Heart right ventricle (tissue), 16 donors: ENCODE results near the gene PLB1. TPM values are rescaled to one million over a fixed set of nuclear protein-coding genes. Genes with fewer than 3 reads are reported as not detected.
A peak's percentile ranks its signal among the peaks of the same experiment; 100 is the strongest.

Source experiments
- ATAC-seq, 8 donors: fragments of 200-7000 bp; cut with Tn5 transposase; one replicate each; pipeline ENCODE4 v1.9.1; 2020; ENCODE audit warnings: mild to moderate bottlenecking in 8 of 8, moderate library complexity in 8 of 8, moderate number of reproducible peaks in 1 of 8
- DNase-seq, 2 donors: peaks; one replicate each; pipeline ENCODE4 v3.0.0-alpha.2; 2020
- H3K27ac ChIP-seq, 10 donors: fragments of 200-600 bp; sonication (generic) in 2 of 10; one replicate each; pipeline versions ENCODE4 v1.5.0 to v1.8.0; 2020 to 2022; ENCODE audit warnings: mild to moderate bottlenecking in 3 of 10
- H3K27me3 ChIP-seq, 7 donors: fragments of 200-600 bp; one replicate each; pipeline ENCODE4 v1.8.0; 2021 to 2022; ENCODE audit warnings: mild to moderate bottlenecking in 2 of 7
- H3K36me3 ChIP-seq, 9 donors: fragments of 200-600 bp; sonication (generic) in 1 of 9; one replicate each; pipeline versions ENCODE4 v1.5.0 to v1.8.0; 2020 to 2022; ENCODE audit warnings: mild to moderate bottlenecking in 2 of 9
- H3K4me1 ChIP-seq, 9 donors: fragments of 200-600 bp; sonication (generic) in 1 of 9; one replicate each; pipeline versions ENCODE4 v1.5.0 to v1.8.0; 2020 to 2022; ENCODE audit warnings: mild to moderate bottlenecking in 4 of 9
- H3K4me3 ChIP-seq, 10 donors: fragments of 200-600 bp; sonication (generic) in 2 of 10; one replicate each; pipeline versions ENCODE4 v1.5.0 to v1.8.0; 2020 to 2022; ENCODE audit warnings: mild to moderate bottlenecking in 7 of 10, moderate library complexity in 2 of 10
- H3K9me3 ChIP-seq, 11 donors: fragments of 200-600 bp in 10 of 11; sonication (generic) in 2 of 11; one replicate each; pipeline versions ENCODE4 v1.5.0 to v1.8.0; 2013 to 2022; ENCODE audit warnings: mild to moderate bottlenecking in 2 of 11, control low read depth in 1 of 11, moderate library complexity in 1 of 11
- WGBS, 2 donors: extraction: QIAGEN DNeasy Blood & Tissue Kit; methylation state at CpG; one replicate each; pipeline ENCODE4 v1.1.7; 2013; ENCODE audit warnings: inconsistent platforms in 1 of 2; 5-methylcytosine and 5-hydroxymethylcytosine counted together
- intact Hi-C, 10 donors: fragments of 100-400 bp; cut with DNase I; formaldehyde crosslinking; loops; one replicate each; pipeline versions ENCODE4 v1.11.1 to v1.14.2; 2022
- polyA plus RNA-seq, 2 donors: library from polyadenylated mRNA; stranded (reverse); fragments of 200-250 nt; gene quantifications; one replicate each; pipeline ENCODE4 v1.2.3, GENCODE V29; 2013
- total RNA-seq, 10 donors: library from RNA; stranded (reverse); fragmentation: NEBNext Ultra II Directional in 3 of 10; extraction: Animal tissue kit (Norgen Biotek cat#: 25700) in 3 of 10; gene quantifications; one replicate each; pipeline versions ENCODE4 v1.2.1 to v1.2.4, GENCODE V29; 2021 to 2023
- TF ChIP-seq, protein P1 (sequence below), 9 donors: fragments of 200-600 bp; sonication (generic) in 2 of 9; IDR thresholded peaks; one replicate each; pipeline versions ENCODE4 v1.5.0 to v1.8.0; 2021 to 2022; ENCODE audit warnings: antibody characterized with exemption in 9 of 9, mild to moderate bottlenecking in 5 of 9, moderate library complexity in 1 of 9
- donor health status: Arrhythmogenic right ventricular cardiomyopathy.
- donor health status: ischemic (EF 13 %, LVEDD 7.1; RV severe dilation, severe dysfunction).
- donor health status: healthy with polysubstance abuse.
- donor health status: DM: no; HTN: yes; CAD: no.
- donor health status: DM: no; HTN: no; CAD: no.
- donor health status: ischemic (EF 25% LVEDD 6.9; RV normal size, moderate dysfunction).
- donor health status: ischemic (EF 25% LVEDD 5.7; RV mildly dilated, moderate dysfunction).
- donor health status: healthy.
- donor health status: DM: yes; HTN: yes; CAD: no.
- donor health status: Ischemic cardiomyopathy.
- donor health status: ischemic (EF 35%, LVEDD 5.7; RV mildly dilated, moderate dysfunction).
- donor health status: nonischemic (EF 11% LVEDD 7.7; RV severe dilation, severe dysfunction).
- donor health status: DM: yes; HTN: yes; CAD: no.
- donor health status: PGD.
- donor health status: ischemic (EF 29% LVEDD 5.4; RV normal size, mild dysfunction).
- donor health status: nonischemic (EF 23%, LVEDD 6.1; RV moderate dilation, normal function).

Gene PLB1
- total and polyA plus RNA-seq, 12 donors: 0.34 to 6.1 (median 1.4) TPM

DNA sequence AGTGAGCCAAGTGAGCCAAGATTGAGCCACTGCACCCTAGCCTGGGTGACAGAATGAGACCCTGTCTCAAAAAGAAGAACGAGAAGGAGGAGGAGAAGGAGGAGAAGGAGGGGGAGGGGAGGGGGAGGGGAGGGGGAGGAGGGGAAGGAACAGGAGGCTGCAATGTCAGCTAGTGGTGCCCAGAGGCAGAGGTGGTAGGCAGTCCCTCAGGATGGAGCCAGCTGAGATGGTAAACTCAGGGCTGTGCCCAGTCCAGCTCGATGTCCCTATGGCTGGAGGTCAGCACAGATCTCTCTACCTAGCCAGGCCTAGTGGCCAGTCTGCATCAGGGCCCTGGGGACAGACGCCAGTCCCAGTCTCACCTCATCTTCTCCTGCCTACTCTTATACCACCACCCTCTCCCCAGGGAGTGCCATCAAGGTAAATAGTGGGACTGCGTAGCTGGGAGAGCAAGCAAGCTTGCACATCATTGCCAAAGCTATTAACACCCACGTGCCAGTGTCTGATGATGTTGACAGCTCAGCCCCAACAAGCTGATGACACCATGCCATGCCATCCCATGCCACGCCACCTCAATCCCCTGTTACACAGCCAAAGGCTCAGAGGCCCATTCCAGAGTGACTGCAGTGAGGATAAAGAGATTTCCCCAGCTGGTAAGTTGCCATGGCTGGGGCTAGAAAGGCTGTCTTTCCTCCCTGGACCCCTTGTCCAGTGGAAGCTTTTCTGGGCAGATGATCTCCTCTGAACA lies 7.6 kb upstream of the PLB1 start:
- Histone ChIP-seq H3K27ac (no peak overlapping the region), H3K9me3 (no peaks in the 10 kb centered on the region), H3K36me3 (no peaks in the 10 kb centered on the region), H3K4me1 (no peaks in the 10 kb centered on the region), H3K4me3 (no peak overlapping the region), H3K27me3 (no peaks in the 10 kb centered on the region)
- TF ChIP-seq, protein P1, sequence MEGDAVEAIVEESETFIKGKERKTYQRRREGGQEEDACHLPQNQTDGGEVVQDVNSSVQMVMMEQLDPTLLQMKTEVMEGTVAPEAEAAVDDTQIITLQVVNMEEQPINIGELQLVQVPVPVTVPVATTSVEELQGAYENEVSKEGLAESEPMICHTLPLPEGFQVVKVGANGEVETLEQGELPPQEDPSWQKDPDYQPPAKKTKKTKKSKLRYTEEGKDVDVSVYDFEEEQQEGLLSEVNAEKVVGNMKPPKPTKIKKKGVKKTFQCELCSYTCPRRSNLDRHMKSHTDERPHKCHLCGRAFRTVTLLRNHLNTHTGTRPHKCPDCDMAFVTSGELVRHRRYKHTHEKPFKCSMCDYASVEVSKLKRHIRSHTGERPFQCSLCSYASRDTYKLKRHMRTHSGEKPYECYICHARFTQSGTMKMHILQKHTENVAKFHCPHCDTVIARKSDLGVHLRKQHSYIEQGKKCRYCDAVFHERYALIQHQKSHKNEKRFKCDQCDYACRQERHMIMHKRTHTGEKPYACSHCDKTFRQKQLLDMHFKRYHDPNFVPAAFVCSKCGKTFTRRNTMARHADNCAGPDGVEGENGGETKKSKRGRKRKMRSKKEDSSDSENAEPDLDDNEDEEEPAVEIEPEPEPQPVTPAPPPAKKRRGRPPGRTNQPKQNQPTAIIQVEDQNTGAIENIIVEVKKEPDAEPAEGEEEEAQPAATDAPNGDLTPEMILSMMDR (IDR thresholded peaks at IDR 0.05): no peak
- intact Hi-C loops: no loop called here
- ATAC-seq (no peak), DNase-seq (no peak)
- 80 to 86% methylated on average over 6 of the region's 6 CpGs for WGBS, 2 donors

- Histone ChIP-seq H3K36me3 (no peaks in the 10 kb centered on the region), H3K27ac (no peak overlapping the region), H3K9me3 (no peaks in the 10 kb centered on the region), H3K4me1 (no peaks in the 10 kb centered on the region), H3K27me3 (no peaks in the 10 kb centered on the region), H3K4me3 (no peak overlapping the region)
- no peak for DNase-seq
- intact Hi-C loops: no loop called here
- TF ChIP-seq, protein P1 (IDR thresholded peaks at IDR 0.05): no peak
- ATAC-seq: peak in 1 of 8 donors; percentile 41
- 70 to 72% methylated on average over 4 of the region's 4 CpGs for WGBS, 2 donors
Observed at GRCh38 chr2:28488858-28489575, 6.8 kb upstream of the PLB1 start.

GRCh38 chr2:28490558-28490957 lies 5.3 kb upstream of the PLB1 start:
- Histone ChIP-seq H3K27ac (no peak overlapping the region), H3K36me3 (no peaks in the 10 kb centered on the region), H3K27me3 (no peaks in the 10 kb centered on the region), H3K9me3 (no peaks in the 10 kb centered on the region), H3K4me1 (no peaks in the 10 kb centered on the region), H3K4me3 (no peak overlapping the region)
- no peak for DNase-seq
- ATAC-seq: no peak
- WGBS, 2 donors: 75% methylated on average over 7 of the region's 7 CpGs
- TF ChIP-seq, protein P1 (IDR thresholded peaks at IDR 0.05): no peak
- intact Hi-C loops: no loop called here

- ATAC-seq (no peak), DNase-seq (no peak)
- no peaks in the 10 kb centered on the region for H3K4me1 ChIP-seq
- H3K4me3 ChIP-seq: no peak overlapping the region
- WGBS, 2 donors: 83 to 88% methylated on average over 1 of the region's 1 CpG
- TF ChIP-seq, protein P1 (IDR thresholded peaks at IDR 0.05): no peak
- H3K27ac ChIP-seq: no peak overlapping the region
- no peaks in the 10 kb centered on the region for H3K27me3 ChIP-seq
- H3K9me3 ChIP-seq: no peaks in the 10 kb centered on the region
- intact Hi-C loops: no loop called here
- no peaks in the 10 kb centered on the region for H3K36me3 ChIP-seq
Observed at GRCh38 chr2:28492282-28492681, 3.6 kb upstream of the PLB1 start.
